Fibroblast of mammary gland (primary cell): ENCODE results near the gene KIF7.

Source experiments
- DNase-seq: peaks from one replicate; pipeline ENCODE4 v3.0.0-alpha.2; 2010; ENCODE audit warnings: low read depth
- H3K4me3 ChIP-seq: 2 replicates; pipeline ENCODE4 v1.5.1; 2011; ENCODE audit warnings: low read depth, mild to moderate bottlenecking, low read length, moderate library complexity; ENCODE audit not compliant: control insufficient read depth
- TF ChIP-seq, protein P1 (sequence below): conservative IDR thresholded peaks from 2 replicates; pipeline ENCODE4 v1.5.1; 2011; ENCODE audit warnings: low read depth, low read length, inconsistent platforms; ENCODE audit not compliant: control insufficient read depth, insufficient read depth

Gene KIF7

DNA sequence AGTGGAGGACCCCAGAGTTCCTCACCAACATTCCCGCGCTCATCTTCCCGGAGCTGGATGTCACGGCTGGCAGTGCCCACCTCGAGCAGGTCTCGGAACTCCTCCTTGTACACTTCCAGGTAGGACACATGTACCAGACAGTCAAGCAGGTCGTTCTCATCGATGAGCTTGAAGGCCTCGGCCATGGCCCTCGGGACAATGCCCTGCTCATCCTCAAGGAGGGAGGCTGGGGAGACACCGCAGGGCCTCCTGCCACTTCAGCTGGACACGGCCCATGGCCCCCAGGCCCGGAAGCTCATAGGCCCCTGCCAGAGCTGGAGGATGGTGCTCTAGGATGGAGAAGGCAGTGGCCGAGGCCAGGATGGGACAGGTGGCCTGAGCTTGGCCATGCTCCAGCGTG, 5.6 kb downstream of the KIF7 start:
- H3K4me3 ChIP-seq = no peak overlapping the region
- DNase-seq = no peak
- TF ChIP-seq, protein P1, sequence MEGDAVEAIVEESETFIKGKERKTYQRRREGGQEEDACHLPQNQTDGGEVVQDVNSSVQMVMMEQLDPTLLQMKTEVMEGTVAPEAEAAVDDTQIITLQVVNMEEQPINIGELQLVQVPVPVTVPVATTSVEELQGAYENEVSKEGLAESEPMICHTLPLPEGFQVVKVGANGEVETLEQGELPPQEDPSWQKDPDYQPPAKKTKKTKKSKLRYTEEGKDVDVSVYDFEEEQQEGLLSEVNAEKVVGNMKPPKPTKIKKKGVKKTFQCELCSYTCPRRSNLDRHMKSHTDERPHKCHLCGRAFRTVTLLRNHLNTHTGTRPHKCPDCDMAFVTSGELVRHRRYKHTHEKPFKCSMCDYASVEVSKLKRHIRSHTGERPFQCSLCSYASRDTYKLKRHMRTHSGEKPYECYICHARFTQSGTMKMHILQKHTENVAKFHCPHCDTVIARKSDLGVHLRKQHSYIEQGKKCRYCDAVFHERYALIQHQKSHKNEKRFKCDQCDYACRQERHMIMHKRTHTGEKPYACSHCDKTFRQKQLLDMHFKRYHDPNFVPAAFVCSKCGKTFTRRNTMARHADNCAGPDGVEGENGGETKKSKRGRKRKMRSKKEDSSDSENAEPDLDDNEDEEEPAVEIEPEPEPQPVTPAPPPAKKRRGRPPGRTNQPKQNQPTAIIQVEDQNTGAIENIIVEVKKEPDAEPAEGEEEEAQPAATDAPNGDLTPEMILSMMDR = no peak

DNA sequence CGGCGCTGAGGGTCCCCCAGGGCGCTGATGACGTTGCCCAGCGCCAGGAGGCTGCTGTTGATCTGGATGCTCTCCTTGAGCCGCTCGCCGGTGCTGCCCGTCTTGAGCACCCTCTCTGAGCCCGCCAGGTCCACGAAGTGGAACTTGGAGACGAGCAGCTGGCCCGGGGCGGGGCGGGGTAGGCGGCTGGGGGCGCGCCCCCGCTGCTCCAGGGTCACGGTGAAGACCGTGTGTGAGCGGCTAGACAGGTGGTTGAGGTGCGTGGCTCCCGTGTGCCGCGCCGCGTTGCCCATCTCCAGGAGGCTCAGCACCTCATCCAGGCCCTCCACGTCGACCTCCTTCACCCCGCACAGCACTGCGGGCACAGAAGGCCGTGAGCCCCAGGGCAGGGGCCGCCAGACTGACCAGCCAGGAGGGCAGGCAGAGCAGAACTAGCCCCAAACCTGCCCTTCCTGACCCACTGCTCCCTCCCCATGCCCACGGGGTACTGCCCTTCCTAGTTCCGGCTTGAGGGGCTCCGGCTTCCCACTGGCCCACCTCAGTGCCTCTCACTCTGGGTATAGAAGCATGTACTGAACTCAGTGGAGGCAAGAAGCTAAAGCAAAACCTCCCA, 6.1 kb downstream of the KIF7 start:
- no peak for DNase-seq
- TF ChIP-seq, protein P1 = no peak
- no peak overlapping the region for H3K4me3 ChIP-seq

DNA sequence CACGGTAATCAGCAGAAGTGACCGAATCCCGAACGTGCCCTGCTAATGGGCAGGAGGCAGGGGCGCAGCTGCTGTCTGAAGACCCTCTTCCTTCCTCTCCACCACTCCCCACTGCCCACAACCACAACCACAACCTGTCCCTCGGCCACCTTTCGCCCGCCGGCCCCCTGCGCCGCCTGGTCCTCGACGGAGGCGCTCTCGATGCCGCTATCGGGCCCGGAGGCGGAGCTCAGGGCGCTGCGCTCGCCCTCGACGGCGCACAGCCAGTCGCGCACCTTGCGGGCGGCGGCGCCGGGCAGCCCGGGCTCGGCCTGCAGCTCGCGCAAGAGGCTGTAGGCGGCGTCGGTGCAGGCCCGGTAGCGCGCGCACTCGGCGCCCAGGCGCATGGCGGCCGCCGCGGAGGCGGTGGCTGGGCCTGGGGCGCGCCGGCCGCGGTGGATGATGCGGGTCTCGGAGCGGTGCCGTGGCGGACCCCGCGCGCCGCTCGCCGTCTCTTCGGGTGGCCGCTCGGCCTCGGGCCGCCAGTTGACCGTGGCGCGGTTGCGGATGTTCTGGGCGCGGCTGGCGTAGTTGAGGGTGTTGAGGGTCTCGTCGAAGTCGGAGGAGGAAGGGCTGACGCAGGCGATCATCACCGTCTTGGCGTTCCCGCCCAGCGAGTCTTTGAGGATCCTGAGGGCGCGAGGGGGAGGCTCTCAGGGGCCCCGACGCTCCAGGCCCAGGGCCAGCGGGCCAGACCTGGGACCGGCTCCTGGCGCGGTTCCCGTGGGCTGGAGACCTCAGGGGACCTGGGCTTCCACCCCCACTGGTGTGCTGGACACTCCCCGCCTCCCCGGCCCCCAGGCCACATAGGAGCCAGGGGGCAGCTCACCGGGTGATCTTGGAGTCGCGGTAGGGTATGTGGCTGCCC, 6.9 kb downstream of the KIF7 start:
- H3K4me3 ChIP-seq = no peak overlapping the region
- no peak for DNase-seq
- TF ChIP-seq, protein P1 = no peak

DNA sequence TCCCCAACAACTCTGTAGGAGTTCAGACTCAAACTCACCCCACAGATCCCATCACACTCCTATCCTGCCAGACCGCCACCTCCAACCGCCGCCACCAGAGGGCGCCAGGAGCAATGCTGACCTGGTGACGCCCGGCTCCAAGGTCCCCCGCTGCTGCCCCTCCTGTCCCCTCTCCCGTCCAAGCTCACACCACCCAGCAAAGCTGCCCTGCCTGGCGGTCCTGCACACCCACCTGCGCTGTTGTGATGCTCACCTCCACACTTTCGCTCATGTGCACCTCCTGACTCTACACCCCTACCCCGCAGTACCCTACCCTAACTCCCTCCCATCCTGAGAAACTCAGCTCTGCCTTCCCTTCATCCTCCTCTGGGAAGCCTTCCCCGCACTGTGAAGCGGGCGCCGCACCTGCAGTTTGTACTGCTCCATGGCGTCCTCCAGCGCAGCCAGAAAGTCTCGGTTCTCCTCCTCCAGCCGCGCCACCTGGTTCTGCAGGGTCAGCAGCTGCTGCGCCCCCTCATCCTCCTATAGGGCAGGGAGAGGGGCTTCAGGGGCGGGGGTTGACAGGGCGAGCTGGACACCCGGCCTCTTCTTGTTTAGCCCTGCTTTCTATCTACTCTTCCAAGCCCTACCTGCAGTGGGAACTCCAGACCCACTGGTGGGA, 7.9 kb downstream of the KIF7 start:
- peak; percentile 56 for DNase-seq
- TF ChIP-seq, protein P1 = peak; percentile 84

DNA sequence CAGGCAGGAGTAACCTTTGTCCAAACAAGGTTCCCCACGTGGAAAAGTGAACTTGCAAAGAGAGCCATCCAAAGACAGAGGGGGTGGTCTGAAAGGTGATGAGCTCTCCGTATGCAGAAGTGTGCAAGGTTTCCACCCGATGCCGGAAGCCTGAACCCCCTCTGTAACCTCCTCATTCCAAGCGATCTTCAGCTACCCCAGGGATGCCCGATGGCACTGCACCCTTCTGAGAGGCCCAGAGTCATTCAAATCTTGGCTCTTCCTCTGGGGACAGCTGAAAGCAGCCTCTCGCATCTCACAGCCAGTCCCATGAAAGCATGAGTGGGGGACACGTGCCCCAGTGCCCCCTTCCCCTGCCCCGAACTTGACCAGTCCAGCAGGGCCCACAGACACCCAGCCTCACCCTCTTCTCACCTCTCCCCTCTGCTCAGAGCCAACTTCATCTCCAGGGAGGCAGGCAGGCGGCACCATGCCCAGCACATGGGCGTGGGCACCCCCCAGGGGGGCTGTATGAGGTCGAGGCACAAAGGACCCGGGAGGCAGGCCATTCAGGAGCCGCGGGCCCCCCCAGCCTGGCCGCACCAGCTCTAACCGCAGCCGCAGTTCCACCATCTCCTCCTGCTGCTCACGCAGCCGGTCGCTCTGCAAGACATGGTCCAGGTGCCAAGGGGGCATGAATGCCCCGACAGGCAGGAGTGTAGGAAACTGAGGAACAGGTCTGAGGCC, 8.7 kb downstream of the KIF7 start:
- TF ChIP-seq, protein P1 = no peak
- H3K4me3 ChIP-seq = no peak overlapping the region
- DNase-seq = no peak

More for the DNA sequence above, 7.9 kb downstream of the KIF7 start:
- no peak overlapping the region for H3K4me3 ChIP-seq

DNA sequence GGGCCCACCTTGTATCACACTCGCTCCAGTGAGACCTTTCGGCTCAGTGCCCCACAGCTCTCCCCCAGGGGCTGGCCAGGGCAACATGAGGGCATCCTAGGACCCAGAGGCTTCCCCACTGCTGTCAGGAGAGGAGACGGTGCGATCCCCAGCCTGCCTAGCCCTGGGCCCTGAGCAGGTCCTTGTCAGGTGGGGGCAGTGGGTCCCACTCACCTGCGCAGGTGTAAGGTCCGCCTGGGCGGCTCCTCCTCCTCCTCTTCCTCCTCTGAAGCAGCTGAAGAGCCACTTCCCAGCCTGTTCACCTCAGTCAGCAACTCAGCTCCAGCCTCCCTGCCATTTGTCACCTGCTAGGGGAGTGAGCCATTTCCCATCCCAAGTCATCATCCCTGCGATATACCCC, 9.6 kb downstream of the KIF7 start:
- DNase-seq = no peak

More for the DNA sequence above, 9.6 kb downstream of the KIF7 start:
- no peak overlapping the region for H3K4me3 ChIP-seq
- TF ChIP-seq, protein P1 = no peak
